HG03432 (cell line): ENCODE data around the gene MTARC1.

Source experiments
- ATAC-seq: cut with Tn5 transposase; IDR thresholded peaks from one replicate; pipeline ENCODE4 v1.9.1; 2021; ENCODE audit warnings: mild to moderate bottlenecking, moderate library complexity; ENCODE audit not compliant: unreplicated experiment

The MTARC1 gene

DNA sequence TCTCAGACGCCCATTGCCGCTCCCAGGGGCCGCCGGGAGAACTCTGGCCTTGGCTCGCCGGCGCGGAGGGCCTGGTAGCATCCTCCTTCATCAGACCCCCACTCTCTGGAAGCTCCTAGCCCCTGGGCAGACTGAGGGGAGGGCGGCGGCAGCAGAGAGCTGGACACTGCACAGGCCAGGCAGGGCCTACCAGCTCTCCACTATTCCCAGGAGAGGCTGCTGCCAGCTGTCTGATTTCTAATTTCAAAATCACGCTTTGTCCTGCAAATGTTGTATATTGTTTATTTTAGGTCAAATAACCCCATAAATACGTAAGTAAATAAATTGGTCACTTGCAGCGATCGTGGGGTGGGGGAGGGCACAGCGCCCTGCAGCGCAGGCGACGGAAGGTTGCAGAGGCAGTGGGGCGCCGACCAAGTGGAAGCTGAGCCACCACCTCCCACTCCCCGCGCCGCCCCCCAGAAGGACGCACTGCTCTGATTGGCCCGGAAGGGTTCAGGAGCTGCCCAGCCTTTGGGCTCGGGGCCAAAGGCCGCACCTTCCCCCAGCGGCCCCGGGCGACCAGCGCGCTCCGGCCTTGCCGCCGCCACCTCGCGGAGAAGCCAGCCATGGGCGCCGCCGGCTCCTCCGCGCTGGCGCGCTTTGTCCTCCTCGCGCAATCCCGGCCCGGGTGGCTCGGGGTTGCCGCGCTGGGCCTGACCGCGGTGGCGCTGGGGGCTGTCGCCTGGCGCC is at the start of gene MTARC1:
MTARC1 (plus strand) TSS at position 577 of the 732 bp plus-strand sequence; CDS start at position 609, 32 bp downstream.
- peak; percentile 83 for ATAC-seq

DNA sequence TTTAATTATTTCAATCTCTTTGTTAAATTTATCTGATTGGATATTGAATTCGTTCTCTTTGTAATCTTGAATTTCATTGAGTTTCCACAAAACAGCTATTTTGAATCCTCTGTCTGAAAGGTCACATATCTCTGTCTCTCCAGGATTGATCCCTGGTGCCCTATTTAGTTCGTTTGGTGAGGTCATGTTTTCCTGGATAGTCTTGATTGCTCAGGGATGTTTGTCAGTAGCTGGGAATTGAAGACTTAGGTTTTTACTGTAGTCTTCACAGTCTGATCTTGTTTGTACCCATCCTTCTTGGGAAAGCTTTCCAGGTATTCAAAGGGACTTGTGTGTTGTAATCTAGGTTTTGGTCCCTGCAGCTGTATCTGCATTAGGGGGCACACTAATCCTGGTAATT is 45.4 kb upstream of the MTARC1 start:
- no peak for ATAC-seq

DNA sequence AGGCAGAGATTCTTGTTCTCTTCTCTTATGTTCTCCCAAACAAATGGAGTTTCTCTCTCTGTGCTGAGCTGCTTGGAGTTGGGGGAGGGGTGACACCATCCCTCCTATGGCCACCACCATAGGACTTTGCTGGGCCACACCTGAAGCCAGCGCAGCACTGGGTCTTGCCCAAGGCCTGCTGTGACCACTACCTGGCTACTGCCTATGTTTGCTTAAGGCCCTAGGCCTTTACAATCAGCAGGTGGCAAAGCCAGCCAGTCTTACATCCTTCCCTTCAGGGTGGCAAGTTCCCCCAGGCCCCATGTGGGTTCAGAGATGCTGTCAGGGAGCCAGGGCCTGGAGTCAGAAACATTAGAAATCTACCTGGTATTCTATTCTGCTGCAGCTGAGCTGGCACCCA is 44.9 kb upstream of the MTARC1 start:
- no peak for ATAC-seq

DNA sequence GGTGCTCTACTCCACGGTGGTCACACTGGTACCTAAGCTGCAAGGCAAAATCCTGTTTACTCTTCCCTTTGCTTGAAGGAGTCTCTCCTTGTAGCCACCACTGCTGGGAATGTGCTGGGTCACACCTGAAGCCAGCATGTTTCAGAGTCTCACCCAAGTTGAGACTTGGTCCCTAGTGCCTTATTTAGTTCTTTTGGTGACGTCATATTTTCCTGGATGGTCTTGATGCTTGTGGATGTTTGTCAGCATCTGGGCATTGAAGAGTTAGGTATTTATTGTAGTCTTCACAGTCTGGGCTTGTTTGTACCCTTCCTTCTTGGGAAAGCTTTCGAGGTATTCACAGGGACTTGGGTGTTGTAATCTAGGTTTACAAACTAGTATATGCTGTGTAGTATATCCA is 44.2 kb upstream of the MTARC1 start:
- ATAC-seq, result no peak

DNA sequence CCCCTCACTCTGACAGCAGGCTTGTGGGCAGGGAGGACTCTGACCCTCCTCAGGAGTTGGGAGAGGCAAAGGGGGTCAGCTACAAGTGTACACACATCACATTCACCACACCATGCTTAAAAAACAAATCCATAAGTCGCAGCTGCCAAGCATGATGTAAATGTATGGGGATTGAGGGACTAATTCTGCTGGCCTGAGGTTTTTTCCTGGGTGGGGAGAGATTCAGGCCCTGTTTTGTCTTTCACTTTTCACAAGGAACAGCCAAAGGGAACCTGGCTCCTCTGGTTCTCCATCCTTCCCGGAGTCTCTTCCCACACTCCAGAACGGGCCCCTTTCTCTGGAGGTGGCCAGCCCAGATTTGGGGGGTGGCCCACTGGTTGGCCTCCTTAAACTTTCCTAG is 39.9 kb upstream of the MTARC1 start:
- no peak for ATAC-seq

DNA sequence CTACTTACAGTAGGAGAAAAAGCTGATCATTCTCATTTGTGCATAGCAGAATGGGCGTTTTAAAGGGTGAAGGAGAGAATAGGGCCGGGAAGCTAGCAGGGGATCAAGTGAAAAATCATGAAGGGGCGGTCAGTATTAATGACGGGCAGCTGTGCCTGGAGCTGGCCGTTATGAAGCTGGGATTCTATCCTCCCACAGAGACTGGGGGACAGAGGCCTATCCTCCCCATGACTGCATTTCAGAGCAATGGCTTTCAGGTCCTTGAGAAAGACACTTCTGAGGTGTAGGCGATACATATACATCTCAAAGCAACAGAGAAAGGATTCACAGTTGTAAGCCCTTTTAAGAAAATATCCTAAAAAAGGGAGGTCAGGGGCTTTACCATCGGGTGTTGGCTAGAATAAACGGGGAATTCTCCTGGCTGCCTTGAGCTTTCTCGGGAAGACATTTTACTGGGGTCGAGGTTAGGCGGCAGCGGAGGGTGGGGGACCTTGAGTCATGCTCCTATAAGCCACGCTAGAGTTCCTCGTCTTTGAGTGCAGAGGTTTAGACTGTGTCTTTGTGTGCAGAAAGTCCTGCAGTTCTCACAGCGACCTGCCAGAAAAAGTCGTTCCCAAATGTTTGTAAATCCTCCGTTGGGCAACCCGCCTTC is 39.1 kb upstream of the MTARC1 start:
- peak; percentile 19 for ATAC-seq

DNA sequence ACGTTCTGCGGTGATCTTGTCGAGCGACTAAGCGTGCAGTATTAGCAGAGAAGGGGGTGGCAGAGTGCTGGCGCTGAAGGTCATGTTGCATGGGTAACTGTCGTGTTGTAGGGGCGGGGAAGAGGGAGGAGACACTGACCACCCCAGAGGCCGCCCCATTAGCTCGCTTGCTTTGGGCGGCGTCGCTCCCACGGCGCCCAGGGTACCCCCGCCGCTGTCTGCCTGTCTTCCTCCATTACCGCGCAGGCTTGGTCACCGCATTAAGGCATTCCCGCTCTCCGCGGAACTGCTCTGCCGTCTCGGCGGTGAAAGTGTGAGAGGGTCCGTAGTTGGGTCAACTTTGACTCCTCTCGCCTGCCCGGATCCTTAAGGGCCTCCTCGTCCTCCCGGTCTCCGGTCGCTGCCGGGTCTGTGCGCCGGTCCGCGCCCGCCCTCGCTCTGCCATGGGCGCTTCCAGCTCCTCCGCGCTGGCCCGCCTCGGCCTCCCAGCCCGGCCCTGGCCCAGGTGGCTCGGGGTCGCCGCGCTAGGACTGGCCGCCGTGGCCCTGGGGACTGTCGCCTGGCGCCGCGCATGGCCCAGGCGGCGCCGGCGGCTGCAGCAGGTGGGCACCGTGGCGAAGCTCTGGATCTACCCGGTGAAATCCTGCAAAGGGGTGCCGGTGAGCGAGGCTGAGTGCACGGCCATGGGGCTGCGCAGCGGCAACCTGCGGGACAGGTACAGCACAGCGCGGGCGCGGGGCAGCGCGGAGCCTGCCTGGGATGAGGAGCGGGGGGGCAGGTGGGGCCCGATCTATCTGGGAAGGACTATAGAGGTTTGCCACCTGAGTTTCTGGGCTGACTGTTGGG is 38.4 kb upstream of the MTARC1 start, which contains the start of gene MTARC2:
MTARC2 (plus strand) TSS at position 234 of the 846 bp plus-strand sequence; CDS start at position 444, 210 bp downstream.
- peak; percentile 97 for ATAC-seq

DNA sequence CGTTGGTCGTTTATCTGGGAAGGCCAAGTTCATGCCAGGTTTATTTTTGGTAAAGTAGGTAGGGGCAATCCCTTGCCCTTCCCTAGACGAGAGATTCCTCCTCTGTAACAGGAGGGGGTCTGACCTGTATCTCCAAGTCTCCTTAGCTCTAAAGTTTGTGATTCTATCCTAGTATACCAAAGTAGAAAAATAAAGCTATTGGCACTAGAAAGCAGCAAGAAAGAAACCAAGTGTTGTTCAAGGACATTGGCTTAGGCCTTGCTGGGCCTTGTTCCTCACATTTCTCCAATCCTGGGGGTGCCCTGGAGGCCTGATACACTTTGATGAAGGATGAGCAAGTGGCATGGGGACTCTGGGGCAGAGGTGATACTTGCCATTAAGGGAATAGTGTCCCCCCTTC is 37.8 kb upstream of the MTARC1 start:
- ATAC-seq, result no peak

DNA sequence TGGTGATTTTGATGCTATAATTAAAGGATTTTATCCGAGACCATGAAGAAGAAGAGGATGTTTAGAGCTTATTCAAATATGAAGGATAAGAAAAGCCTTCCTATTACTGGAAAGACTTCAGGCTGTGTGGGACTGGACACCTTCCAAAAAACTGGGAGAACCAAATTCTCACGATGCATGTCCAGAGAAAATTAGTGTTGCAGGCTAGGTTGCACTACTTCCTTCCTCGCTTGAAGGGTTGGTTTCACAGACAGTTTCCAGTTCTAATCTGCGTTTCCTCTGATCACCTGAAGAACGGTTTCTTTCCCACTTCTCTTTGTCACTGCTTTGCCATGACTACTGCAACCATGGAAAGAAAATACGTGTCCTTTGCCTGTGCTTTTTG is 36.6 kb upstream of the MTARC1 start:
- ATAC-seq, result no peak

DNA sequence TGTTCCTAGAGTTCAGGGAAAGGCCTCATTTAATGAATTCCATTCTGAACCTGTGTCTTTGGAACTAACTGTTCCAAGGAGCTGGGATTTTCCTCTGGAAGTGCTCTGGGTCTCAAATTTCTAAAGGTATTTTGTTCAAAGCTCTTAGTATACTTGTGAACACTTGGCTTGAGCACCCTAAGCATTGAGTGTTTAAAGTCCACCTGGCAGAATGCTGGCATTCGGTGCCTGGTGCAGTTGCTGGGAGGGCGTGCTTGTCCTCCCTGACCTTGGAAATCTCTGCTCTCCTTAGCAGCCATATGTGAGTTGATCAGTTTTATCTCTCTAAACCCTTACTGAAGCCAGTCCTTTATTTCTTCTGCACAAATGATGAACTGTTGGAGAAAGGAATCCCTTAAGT is 35.6 kb upstream of the MTARC1 start:
- ATAC-seq, result no peak

DNA sequence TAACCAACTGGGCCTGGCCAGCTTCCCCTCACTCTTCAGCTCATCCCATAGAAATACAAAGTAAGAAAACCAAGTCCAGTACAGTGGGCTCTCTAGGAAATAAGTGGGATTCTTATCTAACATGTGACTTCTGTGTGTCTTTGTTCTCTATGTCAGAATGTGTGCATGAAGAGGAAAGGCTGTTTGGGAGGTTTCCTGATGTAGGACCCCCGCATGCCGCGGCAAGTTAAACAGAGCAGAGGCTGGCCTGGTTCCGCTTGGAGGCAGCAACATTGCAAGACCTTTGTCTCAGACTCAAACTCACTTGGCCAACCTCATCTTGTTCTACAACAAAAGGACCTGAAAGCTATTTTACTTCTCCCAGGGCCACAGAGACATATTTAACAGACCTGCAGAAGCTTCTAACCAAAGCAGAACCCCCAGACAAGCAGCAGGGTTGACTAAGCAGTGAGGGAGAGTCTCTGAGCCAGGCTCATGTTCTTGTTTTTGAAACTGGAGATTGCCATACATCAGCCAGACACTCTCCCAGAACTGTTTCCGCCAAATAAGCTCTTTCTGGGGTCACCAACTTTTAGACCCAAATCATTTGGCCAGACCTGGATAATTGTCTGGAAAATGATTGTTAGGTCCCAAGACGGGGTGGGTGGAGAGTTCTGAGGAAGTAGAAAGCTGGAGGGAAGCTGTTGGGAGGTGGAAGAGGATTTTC is 32.3 kb upstream of the MTARC1 start:
- ATAC-seq, result no peak

DNA sequence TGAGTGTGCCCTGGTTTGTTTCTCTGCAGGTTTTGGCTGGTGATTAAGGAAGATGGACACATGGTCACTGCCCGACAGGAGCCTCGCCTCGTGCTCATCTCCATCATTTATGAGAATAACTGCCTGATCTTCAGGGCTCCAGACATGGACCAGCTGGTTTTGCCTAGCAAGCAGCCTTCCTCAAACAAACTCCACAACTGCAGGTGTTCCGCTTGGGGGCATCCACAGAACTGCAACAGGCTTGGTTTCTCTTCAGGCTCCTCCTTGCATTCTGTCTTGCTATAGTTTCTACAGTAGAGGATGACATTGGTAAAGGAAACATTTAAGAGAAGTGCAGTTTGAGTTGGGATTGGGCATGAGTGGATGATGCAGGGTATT is 31.8 kb upstream of the MTARC1 start:
- ATAC-seq, result no peak

DNA sequence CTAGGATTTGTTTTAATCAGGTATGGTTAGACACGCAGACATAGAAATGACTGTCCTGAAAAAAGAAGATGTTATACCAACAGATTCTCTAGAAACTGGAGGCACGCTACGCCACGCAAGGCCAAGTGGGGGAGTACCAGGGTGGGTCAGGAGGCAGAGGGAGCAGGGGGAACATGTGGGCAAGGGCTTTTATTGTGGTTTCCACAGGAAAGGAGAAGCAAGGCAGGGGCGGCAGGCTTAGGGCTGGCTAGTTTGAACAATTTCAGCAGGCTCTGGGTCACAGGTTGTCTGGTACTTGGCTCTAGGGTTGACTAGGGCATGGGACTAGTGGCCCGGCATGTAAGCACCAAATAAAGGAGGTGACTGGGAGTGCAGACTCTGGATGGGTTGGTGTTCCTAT is 31.4 kb upstream of the MTARC1 start:
- no peak for ATAC-seq

DNA sequence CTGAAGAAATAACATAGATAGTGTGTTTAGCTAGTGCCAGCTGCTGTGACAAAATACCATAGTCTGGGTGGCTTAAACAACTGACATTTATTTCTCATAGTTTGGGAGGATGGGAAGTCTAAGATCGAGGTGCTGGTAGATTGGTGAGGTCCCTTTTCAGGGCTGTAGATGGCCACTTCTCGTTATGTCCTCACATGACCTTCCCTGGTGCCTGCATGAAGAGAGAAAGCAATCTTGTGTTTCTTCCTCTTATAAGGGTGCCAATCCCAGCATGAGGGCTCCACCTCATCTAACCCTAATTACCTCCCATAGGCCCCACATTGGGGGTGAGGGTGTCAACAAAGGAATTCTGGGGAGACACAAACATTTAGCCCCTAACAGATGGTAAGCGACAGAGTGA is 29.3 kb upstream of the MTARC1 start:
- ATAC-seq, result no peak

DNA sequence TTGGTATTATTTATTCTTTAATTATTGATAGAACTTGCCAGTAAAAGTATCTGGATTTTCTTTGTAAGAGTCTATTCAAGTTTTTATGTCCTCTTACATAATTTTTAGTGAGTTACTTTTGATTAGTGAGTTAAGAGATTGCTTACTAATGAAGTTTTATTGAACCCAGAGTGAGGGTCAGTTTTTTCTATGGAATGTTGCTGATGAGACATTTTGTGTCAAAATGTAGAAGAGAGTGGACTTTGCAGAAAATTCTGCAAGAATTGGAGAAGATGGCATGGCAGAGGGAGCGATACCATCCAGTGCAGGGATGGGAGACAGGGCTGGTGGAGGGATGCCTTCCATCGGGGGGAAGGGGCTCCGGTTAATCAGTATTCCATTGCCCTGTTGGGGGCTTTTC is 27.6 kb upstream of the MTARC1 start:
- ATAC-seq, result no peak

DNA sequence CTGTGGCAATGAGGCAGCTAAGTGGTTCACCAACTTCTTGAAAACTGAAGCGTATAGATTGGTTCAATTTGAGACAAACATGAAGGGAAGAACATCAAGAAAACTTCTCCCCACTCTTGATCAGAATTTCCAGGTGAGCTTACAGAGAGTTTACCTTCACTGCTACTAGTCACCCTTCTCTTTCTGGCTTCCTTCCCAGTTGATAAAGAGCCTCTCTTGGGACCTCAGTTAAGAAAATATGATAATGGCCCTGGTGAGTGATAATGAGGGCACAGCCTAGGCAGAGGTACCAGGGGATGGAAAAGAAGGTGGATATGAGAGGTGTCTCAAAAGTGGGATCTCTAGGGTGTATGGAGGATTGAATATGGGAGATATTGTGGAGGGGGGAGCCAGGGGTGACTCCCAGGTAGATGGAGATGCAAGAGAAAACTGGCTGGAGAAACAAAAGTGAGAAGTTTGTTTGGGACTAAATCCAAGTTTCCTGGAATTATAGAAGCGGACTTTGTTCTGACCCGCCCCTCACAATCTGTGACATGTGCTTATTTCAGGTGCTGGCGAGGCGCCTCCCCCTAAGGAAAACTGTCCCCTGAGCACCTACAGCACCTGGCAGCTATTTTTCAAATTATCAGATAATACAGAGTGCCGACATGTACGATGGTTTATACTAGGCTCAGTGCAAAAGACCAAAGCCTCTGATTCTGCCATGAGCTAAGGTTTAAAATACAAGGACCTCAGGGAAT is 24.9 kb upstream of the MTARC1 start:
- ATAC-seq, result no peak

DNA sequence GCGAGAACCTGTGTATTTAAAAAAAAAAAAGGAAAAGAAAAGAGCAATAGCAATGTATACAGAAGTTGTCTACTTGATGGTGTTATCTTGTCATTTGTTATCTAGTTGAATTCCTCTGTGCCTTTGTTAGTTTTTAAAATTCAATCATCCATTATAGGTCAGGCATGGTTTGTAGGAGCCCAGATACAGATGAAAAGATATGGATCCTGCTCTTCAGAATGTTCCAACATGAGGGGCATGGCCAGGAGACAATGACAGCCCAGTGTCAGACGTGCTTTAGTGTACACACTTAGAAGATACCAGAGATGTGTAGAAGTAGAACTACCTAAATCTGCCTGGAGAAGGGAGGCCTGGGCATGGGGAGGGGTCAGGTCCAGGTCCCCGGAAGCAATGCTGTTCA is 22.0 kb upstream of the MTARC1 start:
- ATAC-seq, result no peak

DNA sequence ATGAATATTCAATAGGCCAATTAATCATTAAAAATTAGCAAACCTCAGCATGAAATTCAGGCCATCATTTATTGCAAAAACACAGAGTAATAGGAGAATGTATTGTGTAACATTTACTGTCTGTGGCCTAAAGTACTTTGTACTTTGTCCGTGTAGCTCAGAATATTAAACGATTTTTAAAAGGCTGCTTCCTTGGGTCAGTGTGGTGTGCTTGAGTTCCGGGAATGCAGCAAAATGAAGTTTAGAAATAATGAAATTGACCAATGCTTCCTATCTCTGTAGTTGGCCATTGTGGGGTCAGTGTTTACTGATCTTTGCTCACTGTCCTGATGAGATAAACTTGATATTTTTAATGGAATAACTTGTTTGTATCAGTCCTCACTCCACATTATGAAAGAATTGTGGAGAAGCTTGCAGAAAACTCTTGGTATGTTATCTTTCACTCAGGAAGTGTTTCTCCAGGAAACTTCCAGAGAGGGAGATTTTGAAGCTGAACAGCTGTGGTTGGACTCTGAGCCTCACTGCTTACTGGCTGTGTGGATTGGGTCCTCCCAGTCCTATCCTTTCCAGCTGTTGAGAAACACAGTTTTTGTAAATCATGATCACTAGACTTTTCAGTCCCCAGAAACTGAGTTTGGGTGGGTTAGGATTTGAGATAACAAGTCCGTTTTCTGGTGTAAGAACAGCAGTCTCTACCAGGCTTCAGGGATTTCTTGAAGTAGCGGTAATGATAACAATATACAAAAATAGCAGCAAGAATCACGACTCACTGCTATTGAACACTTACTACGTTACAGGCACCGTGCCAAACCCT is 19.2 kb upstream of the MTARC1 start:
- ATAC-seq, result peak; percentile 29

DNA sequence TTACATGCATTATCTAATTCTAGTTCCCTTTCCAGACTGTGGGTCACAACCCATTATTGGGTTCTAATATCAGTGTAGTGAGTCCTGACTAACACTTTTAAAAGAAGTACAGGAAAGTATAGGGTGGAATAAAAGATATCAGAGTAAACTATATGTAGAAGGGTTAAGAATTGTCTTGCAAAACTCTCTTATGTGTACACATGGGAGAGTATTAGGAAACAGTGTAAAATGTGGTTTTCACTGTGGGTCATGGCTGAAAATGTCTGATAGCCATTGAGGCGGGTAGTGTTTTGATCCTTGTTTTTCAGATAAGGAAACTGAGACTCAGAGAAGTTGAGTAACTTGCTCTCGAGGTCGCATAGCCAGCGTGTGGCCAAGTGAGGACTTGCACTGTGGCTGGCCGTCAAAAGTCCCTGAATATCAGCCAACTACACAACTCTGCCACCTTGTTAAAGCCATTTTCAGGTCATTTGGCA is 18.5 kb upstream of the MTARC1 start:
- ATAC-seq, result peak; percentile 32
